IPS DF 4.7 (cell line): Measurements from ENCODE around the gene CCDC177.
"Not testable (repeated sequence)": the region's sequence is repeated elsewhere in the genome, so short reads cannot be mapped to it uniquely, and the experiment has no call there.

Experiments used
- DNase-seq: peaks from one replicate; pipeline ENCODE4 v3.0.0-alpha.2; 2013; ENCODE audit warnings: low spot score; ENCODE audit errors: extremely low read depth

The CCDC177 gene

GRCh38 chr14:69600304-69600891 is 25.7 kb upstream of the CCDC177 start:
- no peak for DNase-seq

GRCh38 chr14:69599431-69599830 is 24.8 kb upstream of the CCDC177 start:
- not testable (repeated sequence) for DNase-seq

GRCh38 chr14:69595336-69595735 is 20.7 kb upstream of the CCDC177 start:
- no peak for DNase-seq

GRCh38 chr14:69594846-69595245 is 20.2 kb upstream of the CCDC177 start:
- no peak for DNase-seq

- no peak for DNase-seq
Measured at GRCh38 chr14:69593018-69593677, 18.5 kb upstream of the CCDC177 start.

GRCh38 chr14:69591317-69591716 is 16.6 kb upstream of the CCDC177 start:
- DNase-seq = no peak

GRCh38 chr14:69587389-69587788 is 12.7 kb upstream of the CCDC177 start:
- DNase-seq = no peak

- no peak for DNase-seq
Measured at GRCh38 chr14:69586404-69586803, 11.7 kb upstream of the CCDC177 start.

- no peak for DNase-seq
Measured at GRCh38 chr14:69584389-69584788, 9.7 kb upstream of the CCDC177 start.

GRCh38 chr14:69582829-69583228 is 8.2 kb upstream of the CCDC177 start:
- no peak for DNase-seq

GRCh38 chr14:69582212-69582611 is 7.5 kb upstream of the CCDC177 start:
- DNase-seq = no peak

GRCh38 chr14:69581316-69581935 is 6.8 kb upstream of the CCDC177 start:
- no peak for DNase-seq

- peak; percentile 75 for DNase-seq
Measured at GRCh38 chr14:69580009-69580577, 5.4 kb upstream of the CCDC177 start.

- DNase-seq = no peak
Measured at GRCh38 chr14:69579476-69579875, 4.8 kb upstream of the CCDC177 start.

GRCh38 chr14:69574954-69575295 is 254 bp upstream of the CCDC177 start:
- DNase-seq = no peak

GRCh38 chr14:69573831-69574262 is 824 bp downstream of the CCDC177 start:
- no peak for DNase-seq

GRCh38 chr14:69573205-69573830 is 1.4 kb downstream of the CCDC177 start:
- no peak for DNase-seq

GRCh38 chr14:69572841-69573135 is 1.9 kb downstream of the CCDC177 start:
- no peak for DNase-seq

- DNase-seq = no peak
Measured at GRCh38 chr14:69572030-69572840, 2.4 kb downstream of the CCDC177 start.

- no peak for DNase-seq
Measured at GRCh38 chr14:69571449-69572029, 3.1 kb downstream of the CCDC177 start.

GRCh38 chr14:69570836-69571330 is 3.8 kb downstream of the CCDC177 start:
- no peak for DNase-seq
